NCI-H1694 (cell line): Measurements from ENCODE around the gene FAM193B.

Experiments
- DNase-seq: peaks from one replicate; lab custom pipeline; 2025; lab: John Stamatoyannopoulos, UW

Gene FAM193B

GRCh38 chr5:177515580-177515979 lies 38.8 kb downstream of the FAM193B start:
- no peak for DNase-seq

GRCh38 chr5:177514541-177514940 lies 39.8 kb downstream of the FAM193B start:
- no peak for DNase-seq

- DNase-seq = no peak
Measured at GRCh38 chr5:177513500-177513899, 40.9 kb downstream of the FAM193B start.

- no peak for DNase-seq
Measured at GRCh38 chr5:177512736-177513380, 41.5 kb downstream of the FAM193B start.

GRCh38 chr5:177511796-177512675 lies 42.3 kb downstream of the FAM193B start:
- DNase-seq = no peak

- DNase-seq = no peak
Measured at GRCh38 chr5:177511181-177511580, 43.2 kb downstream of the FAM193B start.

- DNase-seq = no peak
Measured at GRCh38 chr5:177510567-177511053, 43.8 kb downstream of the FAM193B start.

- DNase-seq = no peak
Measured at GRCh38 chr5:177509991-177510566, 44.3 kb downstream of the FAM193B start.

- no peak for DNase-seq
Measured at GRCh38 chr5:177509381-177509951, 44.9 kb downstream of the FAM193B start, which contains the start of gene DOK3. Gene DOK3, minus strand, starts transcription at chr5:177509826. Its CDS starts 286 bp downstream, at chr5:177509540.

GRCh38 chr5:177508837-177509236 lies 45.5 kb downstream of the FAM193B start:
- DNase-seq = no peak

- no peak for DNase-seq
Measured at GRCh38 chr5:177508221-177508611, 46.1 kb downstream of the FAM193B start.

- DNase-seq = no peak
Measured at GRCh38 chr5:177507596-177508220, 46.7 kb downstream of the FAM193B start.

- DNase-seq = no peak
Measured at GRCh38 chr5:177507165-177507564, 47.2 kb downstream of the FAM193B start.

GRCh38 chr5:177505075-177505474 lies 49.3 kb downstream of the FAM193B start:
- no peak for DNase-seq

GRCh38 chr5:177504086-177505056 lies 50.0 kb downstream of the FAM193B start:
- no peak for DNase-seq

- no peak for DNase-seq
Measured at GRCh38 chr5:177503351-177504085, 50.8 kb downstream of the FAM193B start.

- no peak for DNase-seq
Measured at GRCh38 chr5:177502886-177503285, 51.5 kb downstream of the FAM193B start.

GRCh38 chr5:177501874-177502678 lies 52.3 kb downstream of the FAM193B start:
- no peak for DNase-seq
